K562 (cell line): ENCODE measurements around the gene DYSF.

Source experiments
- BHLHE40 ChIP-seq: IDR thresholded peaks from 2 replicates; pipeline ENCODE4 v1.6.1; 2011; ENCODE audit warnings: low read length, improper control_type of control experiment
- CEBPB ChIP-seq: fragments of 450-650 bp; IDR thresholded peaks from 2 replicates; pipeline ENCODE4 v1.6.1; 2016; ENCODE audit warnings: missing genetic modification characterization, missing compliant biosample characterization
- HCFC1 ChIP-seq: IDR thresholded peaks from 2 replicates; pipeline ENCODE4 v1.6.1; 2012; ENCODE audit warnings: low read depth, low read length, improper control_type of control experiment
- JUND ChIP-seq, 2 experiments: IDR thresholded peaks; 2 replicates in 1 of 2; 3 replicates in 1 of 2; pipeline ENCODE4 v1.6.1; 2011; ENCODE audit warnings: borderline replicate concordance in 2 of 2, low read depth in 2 of 2, low read length in 2 of 2, improper control_type of control experiment in 1 of 2, missing biosample characterization in 1 of 2, missing genetic modification characterization in 1 of 2, missing genetic modification reagents in 1 of 2
- MAFF ChIP-seq: IDR thresholded peaks from 2 replicates; pipeline ENCODE4 v1.6.1; 2012; ENCODE audit warnings: low read length, improper control_type of control experiment
- NUFIP1 ChIP-seq: fragments of 450-650 bp; IDR thresholded peaks from 2 replicates; pipeline ENCODE4 v1.6.1; 2018; ENCODE audit not compliant: partially characterized antibody
- YY1 ChIP-seq, 3 experiments: IDR thresholded peaks; 2 replicates each; pipeline ENCODE4 v1.6.1; 2011; ENCODE audit warnings: low read length in 2 of 3, mild to moderate bottlenecking in 2 of 3, moderate library complexity in 2 of 3, borderline replicate concordance in 1 of 3, control low read depth in 1 of 3, low read depth in 1 of 3; ENCODE audit not compliant: insufficient read depth in 3 of 3, insufficient replicate concordance in 2 of 3, control insufficient read depth in 1 of 3, insufficient read length in 1 of 3; ENCODE audit errors: extremely low read depth in 1 of 3
- ZNF184 ChIP-seq: sonication (generic); formaldehyde crosslinking; IDR thresholded peaks from 2 replicates; pipeline ENCODE4 v1.5.0; 2020; ENCODE audit warnings: missing genetic modification reagents
- TF ChIP-seq, protein P1 (sequence below): IDR thresholded peaks from 3 replicates; pipeline ENCODE4 v1.6.1; 2011; ENCODE audit warnings: borderline replicate concordance, mild to moderate bottlenecking; ENCODE audit not compliant: insufficient read length, insufficient read depth
- TF ChIP-seq, protein P2 (sequence below), 3 experiments: IDR thresholded peaks in 2 of 3; conservative IDR thresholded peaks in 1 of 3; 2 replicates each; pipeline ENCODE4 v1.5.1; 2011 to 2012; ENCODE audit warnings: low read length in 3 of 3, mild to moderate bottlenecking in 3 of 3, control low read depth in 2 of 3, improper control_type of control experiment in 1 of 3, inconsistent platforms in 1 of 3, low read depth in 1 of 3, mixed read lengths in 1 of 3, moderate library complexity in 1 of 3; ENCODE audit not compliant: insufficient read depth in 2 of 3
- TF ChIP-seq, protein P3 (sequence below), 2 experiments: fragments of 450-650 bp in 1 of 2; sonication (generic) in 1 of 2; formaldehyde crosslinking in 1 of 2; IDR thresholded peaks; 2 replicates each; pipeline versions ENCODE4 v1.7.1 to v1.9.0; 2016 to 2022; ENCODE audit warnings: inconsistent platforms in 1 of 2, mild to moderate bottlenecking in 1 of 2, missing genetic modification reagents in 1 of 2
- TF ChIP-seq, protein P4 (sequence below), 2 experiments: fragments of 150-350 bp in 1 of 2; IDR thresholded peaks; 2 replicates each; pipeline ENCODE4 v1.6.1; 2012 to 2016; ENCODE audit warnings: low read depth in 2 of 2, low read length in 2 of 2, mild to moderate bottlenecking in 1 of 2, moderate library complexity in 1 of 2

DNA sequence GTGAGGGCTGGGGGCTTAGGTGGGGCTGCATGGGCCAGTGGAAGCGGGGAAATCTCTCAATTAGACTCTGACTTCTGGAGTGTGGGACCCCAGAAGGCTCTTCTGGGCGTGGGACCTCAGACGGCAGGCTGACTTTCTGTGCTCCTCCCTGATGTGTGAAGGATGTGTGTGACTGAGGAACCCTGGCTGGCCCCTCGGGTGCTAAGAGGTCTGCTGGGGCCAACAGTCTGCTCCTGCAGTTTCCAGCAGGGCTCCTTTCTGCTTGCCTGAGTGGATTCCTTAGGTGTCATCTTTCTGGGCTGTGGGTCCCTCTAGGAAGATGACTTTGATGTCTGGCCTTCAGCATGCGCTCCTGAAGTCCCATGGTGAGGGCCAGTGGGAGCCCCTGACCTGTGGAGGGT is 167.5 kb downstream of the DYSF start:
- TF ChIP-seq ZNF184 (CRISPR knock-in tag): no peak
- TF ChIP-seq, protein P1, sequence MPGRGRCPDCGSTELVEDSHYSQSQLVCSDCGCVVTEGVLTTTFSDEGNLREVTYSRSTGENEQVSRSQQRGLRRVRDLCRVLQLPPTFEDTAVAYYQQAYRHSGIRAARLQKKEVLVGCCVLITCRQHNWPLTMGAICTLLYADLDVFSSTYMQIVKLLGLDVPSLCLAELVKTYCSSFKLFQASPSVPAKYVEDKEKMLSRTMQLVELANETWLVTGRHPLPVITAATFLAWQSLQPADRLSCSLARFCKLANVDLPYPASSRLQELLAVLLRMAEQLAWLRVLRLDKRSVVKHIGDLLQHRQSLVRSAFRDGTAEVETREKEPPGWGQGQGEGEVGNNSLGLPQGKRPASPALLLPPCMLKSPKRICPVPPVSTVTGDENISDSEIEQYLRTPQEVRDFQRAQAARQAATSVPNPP: no peak
- no peak for TF ChIP-seq YY1 (IDR thresholded peaks at IDR 0.05; ENCODE audit: borderline replicate concordance in 1 of 3, control insufficient read depth in 1 of 3, extremely low read depth in 1 of 3, insufficient read depth in 3 of 3, insufficient read length in 1 of 3, insufficient replicate concordance in 2 of 3, low read depth in 1 of 3, low read length in 2 of 3)
- TF ChIP-seq, protein P2, sequence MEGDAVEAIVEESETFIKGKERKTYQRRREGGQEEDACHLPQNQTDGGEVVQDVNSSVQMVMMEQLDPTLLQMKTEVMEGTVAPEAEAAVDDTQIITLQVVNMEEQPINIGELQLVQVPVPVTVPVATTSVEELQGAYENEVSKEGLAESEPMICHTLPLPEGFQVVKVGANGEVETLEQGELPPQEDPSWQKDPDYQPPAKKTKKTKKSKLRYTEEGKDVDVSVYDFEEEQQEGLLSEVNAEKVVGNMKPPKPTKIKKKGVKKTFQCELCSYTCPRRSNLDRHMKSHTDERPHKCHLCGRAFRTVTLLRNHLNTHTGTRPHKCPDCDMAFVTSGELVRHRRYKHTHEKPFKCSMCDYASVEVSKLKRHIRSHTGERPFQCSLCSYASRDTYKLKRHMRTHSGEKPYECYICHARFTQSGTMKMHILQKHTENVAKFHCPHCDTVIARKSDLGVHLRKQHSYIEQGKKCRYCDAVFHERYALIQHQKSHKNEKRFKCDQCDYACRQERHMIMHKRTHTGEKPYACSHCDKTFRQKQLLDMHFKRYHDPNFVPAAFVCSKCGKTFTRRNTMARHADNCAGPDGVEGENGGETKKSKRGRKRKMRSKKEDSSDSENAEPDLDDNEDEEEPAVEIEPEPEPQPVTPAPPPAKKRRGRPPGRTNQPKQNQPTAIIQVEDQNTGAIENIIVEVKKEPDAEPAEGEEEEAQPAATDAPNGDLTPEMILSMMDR (IDR thresholded peaks at IDR 0.05 in 2 of 3, conservative IDR thresholded peaks at IDR 0.05 in 1 of 3; ENCODE audit: insufficient read depth in 2 of 3, low read depth in 1 of 3, low read length in 3 of 3): no peak
- no peak for TF ChIP-seq BHLHE40
- no peak for TF ChIP-seq NUFIP1
- no peak for TF ChIP-seq CEBPB
- TF ChIP-seq, protein P3, sequence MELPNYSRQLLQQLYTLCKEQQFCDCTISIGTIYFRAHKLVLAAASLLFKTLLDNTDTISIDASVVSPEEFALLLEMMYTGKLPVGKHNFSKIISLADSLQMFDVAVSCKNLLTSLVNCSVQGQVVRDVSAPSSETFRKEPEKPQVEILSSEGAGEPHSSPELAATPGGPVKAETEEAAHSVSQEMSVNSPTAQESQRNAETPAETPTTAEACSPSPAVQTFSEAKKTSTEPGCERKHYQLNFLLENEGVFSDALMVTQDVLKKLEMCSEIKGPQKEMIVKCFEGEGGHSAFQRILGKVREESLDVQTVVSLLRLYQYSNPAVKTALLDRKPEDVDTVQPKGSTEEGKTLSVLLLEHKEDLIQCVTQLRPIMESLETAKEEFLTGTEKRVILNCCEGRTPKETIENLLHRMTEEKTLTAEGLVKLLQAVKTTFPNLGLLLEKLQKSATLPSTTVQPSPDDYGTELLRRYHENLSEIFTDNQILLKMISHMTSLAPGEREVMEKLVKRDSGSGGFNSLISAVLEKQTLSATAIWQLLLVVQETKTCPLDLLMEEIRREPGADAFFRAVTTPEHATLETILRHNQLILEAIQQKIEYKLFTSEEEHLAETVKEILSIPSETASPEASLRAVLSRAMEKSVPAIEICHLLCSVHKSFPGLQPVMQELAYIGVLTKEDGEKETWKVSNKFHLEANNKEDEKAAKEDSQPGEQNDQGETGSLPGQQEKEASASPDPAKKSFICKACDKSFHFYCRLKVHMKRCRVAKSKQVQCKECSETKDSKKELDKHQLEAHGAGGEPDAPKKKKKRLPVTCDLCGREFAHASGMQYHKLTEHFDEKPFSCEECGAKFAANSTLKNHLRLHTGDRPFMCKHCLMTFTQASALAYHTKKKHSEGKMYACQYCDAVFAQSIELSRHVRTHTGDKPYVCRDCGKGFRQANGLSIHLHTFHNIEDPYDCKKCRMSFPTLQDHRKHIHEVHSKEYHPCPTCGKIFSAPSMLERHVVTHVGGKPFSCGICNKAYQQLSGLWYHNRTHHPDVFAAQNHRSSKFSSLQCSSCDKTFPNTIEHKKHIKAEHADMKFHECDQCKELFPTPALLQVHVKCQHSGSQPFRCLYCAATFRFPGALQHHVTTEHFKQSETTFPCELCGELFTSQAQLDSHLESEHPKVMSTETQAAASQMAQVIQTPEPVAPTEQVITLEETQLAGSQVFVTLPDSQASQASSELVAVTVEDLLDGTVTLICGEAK (IDR thresholded peaks at IDR 0.05): no peak
- TF ChIP-seq, protein P3 (CRISPR knock-in tag; IDR thresholded peaks at IDR 0.05): no peak
- TF ChIP-seq JUND (IDR thresholded peaks at IDR 0.05; ENCODE audit: borderline replicate concordance, low read depth, low read length): no peak
- no peak for TF ChIP-seq JUND (tag; IDR thresholded peaks at IDR 0.05; ENCODE audit: borderline replicate concordance, low read depth, low read length)
- no peak for TF ChIP-seq MAFF
- TF ChIP-seq HCFC1: no peak
- TF ChIP-seq, protein P4, sequence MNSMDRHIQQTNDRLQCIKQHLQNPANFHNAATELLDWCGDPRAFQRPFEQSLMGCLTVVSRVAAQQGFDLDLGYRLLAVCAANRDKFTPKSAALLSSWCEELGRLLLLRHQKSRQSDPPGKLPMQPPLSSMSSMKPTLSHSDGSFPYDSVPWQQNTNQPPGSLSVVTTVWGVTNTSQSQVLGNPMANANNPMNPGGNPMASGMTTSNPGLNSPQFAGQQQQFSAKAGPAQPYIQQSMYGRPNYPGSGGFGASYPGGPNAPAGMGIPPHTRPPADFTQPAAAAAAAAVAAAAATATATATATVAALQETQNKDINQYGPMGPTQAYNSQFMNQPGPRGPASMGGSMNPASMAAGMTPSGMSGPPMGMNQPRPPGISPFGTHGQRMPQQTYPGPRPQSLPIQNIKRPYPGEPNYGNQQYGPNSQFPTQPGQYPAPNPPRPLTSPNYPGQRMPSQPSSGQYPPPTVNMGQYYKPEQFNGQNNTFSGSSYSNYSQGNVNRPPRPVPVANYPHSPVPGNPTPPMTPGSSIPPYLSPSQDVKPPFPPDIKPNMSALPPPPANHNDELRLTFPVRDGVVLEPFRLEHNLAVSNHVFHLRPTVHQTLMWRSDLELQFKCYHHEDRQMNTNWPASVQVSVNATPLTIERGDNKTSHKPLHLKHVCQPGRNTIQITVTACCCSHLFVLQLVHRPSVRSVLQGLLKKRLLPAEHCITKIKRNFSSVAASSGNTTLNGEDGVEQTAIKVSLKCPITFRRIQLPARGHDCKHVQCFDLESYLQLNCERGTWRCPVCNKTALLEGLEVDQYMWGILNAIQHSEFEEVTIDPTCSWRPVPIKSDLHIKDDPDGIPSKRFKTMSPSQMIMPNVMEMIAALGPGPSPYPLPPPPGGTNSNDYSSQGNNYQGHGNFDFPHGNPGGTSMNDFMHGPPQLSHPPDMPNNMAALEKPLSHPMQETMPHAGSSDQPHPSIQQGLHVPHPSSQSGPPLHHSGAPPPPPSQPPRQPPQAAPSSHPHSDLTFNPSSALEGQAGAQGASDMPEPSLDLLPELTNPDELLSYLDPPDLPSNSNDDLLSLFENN (IDR thresholded peaks at IDR 0.05; ENCODE audit: low read depth in 2 of 2, low read length in 2 of 2): no peak
